ENCODE measurements around the gene TMEM176A. TPM values are rescaled to one million over a fixed set of nuclear protein-coding genes. Genes with fewer than 3 reads are reported as not detected.

TMEM176A gene
- total RNA-seq, 1 donor from 2014 or later: not detected

GRCh38 chr7:150791746-150792452 is 8.7 kb upstream of the TMEM176A start:
- no peak for TF ChIP-seq CTCF (IDR thresholded peaks at IDR 0.05)
- no peak overlapping the region for H3K4me3 Mint-ChIP-seq (ENCODE audit: unreplicated experiment)
- H3K9me3 Mint-ChIP-seq (ENCODE audit: unreplicated experiment): no peaks in the 10 kb centered on the region
- H3K27ac Mint-ChIP-seq (ENCODE audit: unreplicated experiment): no peak overlapping the region
- no peaks in the 10 kb centered on the region for H3K36me3 Mint-ChIP-seq (ENCODE audit: unreplicated experiment)
- no peaks in the 10 kb centered on the region for H3K27me3 Mint-ChIP-seq (ENCODE audit: unreplicated experiment)
- DNase-seq (ENCODE audit: extremely low spot score, unreplicated experiment): no peak
- H3K4me1 Mint-ChIP-seq (ENCODE audit: unreplicated experiment): no peaks in the 10 kb centered on the region

GRCh38 chr7:150793569-150794238 is 6.9 kb upstream of the TMEM176A start:
- no peaks in the 10 kb centered on the region for H3K36me3 Mint-ChIP-seq (ENCODE audit: unreplicated experiment)

GRCh38 chr7:150797661-150798060 is 2.9 kb upstream of the TMEM176A start:
- Mint-ChIP-seq H3K4me3 (ENCODE audit: unreplicated experiment) (no peak overlapping the region), H3K36me3 (ENCODE audit: unreplicated experiment) (no peaks in the 10 kb centered on the region), H3K9me3 (ENCODE audit: unreplicated experiment) (no peaks in the 10 kb centered on the region), H3K27ac (ENCODE audit: unreplicated experiment) (no peak overlapping the region), H3K4me1 (ENCODE audit: unreplicated experiment) (no peaks in the 10 kb centered on the region), H3K27me3 (ENCODE audit: unreplicated experiment) (peaks cover 22% of the 10 kb centered on the region)
- TF ChIP-seq CTCF (IDR thresholded peaks at IDR 0.05): no peak
- no peak for DNase-seq (ENCODE audit: extremely low spot score, unreplicated experiment)

More at GRCh38 chr7:150793569-150794238, 6.9 kb upstream of the TMEM176A start:
- Mint-ChIP-seq H3K27ac (ENCODE audit: unreplicated experiment) (no peak overlapping the region), H3K4me1 (ENCODE audit: unreplicated experiment) (no peaks in the 10 kb centered on the region), H3K9me3 (ENCODE audit: unreplicated experiment) (no peaks in the 10 kb centered on the region), H3K4me3 (ENCODE audit: unreplicated experiment) (no peak overlapping the region), H3K27me3 (ENCODE audit: unreplicated experiment) (peaks cover 3% of the 10 kb centered on the region)
- DNase-seq (ENCODE audit: extremely low spot score, unreplicated experiment): no peak
- TF ChIP-seq CTCF (IDR thresholded peaks at IDR 0.05): no peak

- no peaks in the 10 kb centered on the region for H3K4me1 Mint-ChIP-seq (ENCODE audit: unreplicated experiment)
- peaks cover 22% of the 10 kb centered on the region for H3K27me3 Mint-ChIP-seq (ENCODE audit: unreplicated experiment)
- no peak overlapping the region for H3K4me3 Mint-ChIP-seq (ENCODE audit: unreplicated experiment)
- no peak overlapping the region for H3K27ac Mint-ChIP-seq (ENCODE audit: unreplicated experiment)
- TF ChIP-seq CTCF (IDR thresholded peaks at IDR 0.05): no peak
- no peaks in the 10 kb centered on the region for H3K36me3 Mint-ChIP-seq (ENCODE audit: unreplicated experiment)
- no peak for DNase-seq (ENCODE audit: extremely low spot score, unreplicated experiment)
- no peaks in the 10 kb centered on the region for H3K9me3 Mint-ChIP-seq (ENCODE audit: unreplicated experiment)
Measured at GRCh38 chr7:150799156-150799555, 1.4 kb upstream of the TMEM176A start.
